ENCODE results near the gene TRMT1L. TPM values are rescaled to one million over a fixed set of nuclear protein-coding genes. Genes with fewer than 3 reads are reported as not detected.

The TRMT1L gene
- polyA plus RNA-seq, 3 donors, result 22.8 to 28.6 (median 23.7) TPM

Other genes starting within 250 kb of the TRMT1L start
- gene NIBAN1, start 182.4 kb downstream of the TRMT1L start, polyA plus RNA-seq (ENCODE audit: insufficient read length in 3 of 3), result 1 to 10 TPM; 2.5 to 3.4 (median 2.9) TPM
- 10 to 100 TPM; 44.8 to 52.0 (median 50.4) TPM for gene RNF2, start 111.4 kb downstream of the TRMT1L start, polyA plus RNA-seq (ENCODE audit: insufficient read length in 3 of 3)
- 10 to 100 TPM in 1 of 3 donors, 1 to 10 TPM in 2; 8.5 to 10.2 (median 9.6) TPM for gene SWT1, start 214 bp upstream of the TRMT1L start, polyA plus RNA-seq (ENCODE audit: insufficient read length in 3 of 3)
- gene IVNS1ABP, start 160.3 kb upstream of the TRMT1L start, polyA plus RNA-seq (ENCODE audit: insufficient read length in 3 of 3), result 100 to 1,000 TPM; 264 to 349 (median 311) TPM